ENCODE measurements around the gene PNISR.

The PNISR gene

DNA sequence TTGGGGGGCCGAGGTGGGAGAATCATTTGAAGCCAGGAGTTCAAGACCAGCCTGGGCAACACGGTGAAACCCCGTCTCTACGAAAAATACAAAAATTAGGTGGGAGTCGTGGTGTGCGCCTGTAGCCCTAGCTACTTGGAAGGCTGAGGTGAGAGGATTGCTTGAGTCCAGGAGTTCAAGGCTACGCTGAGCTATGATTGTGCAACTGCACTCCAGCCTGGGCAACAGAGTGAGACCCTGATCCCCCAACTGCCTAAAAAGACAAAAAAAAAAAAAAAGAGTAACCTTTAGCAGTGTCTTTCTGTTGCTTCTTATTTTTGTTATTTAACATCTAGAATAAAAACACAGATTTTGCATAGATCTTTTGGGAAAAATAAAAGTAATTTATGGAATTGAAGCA, 18.0 kb downstream of the PNISR start:
- no peak for DNase-seq

- DNase-seq: no peak
These were observed 22.7 kb downstream of the PNISR start for GRCh38 chr6:99402448-99402847.

DNA sequence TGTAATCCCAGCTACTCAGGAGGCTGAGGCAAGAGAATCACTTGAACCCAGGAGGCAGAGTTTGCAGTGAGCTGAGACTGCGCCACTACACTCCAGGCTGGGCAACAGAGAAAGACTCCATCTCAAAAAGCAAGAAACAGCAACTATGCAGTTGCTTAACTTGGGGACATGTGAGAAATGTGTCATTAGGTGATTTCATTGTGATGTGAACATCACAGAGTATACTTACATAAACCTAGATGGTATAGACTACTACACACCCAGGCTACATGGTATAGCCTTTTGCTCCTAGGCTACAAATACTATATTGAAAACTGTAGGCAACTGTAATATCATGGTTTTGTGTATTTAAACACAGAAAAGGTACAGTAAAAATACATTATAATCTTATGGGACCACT, 27.8 kb downstream of the PNISR start:
- no peak for DNase-seq

DNA sequence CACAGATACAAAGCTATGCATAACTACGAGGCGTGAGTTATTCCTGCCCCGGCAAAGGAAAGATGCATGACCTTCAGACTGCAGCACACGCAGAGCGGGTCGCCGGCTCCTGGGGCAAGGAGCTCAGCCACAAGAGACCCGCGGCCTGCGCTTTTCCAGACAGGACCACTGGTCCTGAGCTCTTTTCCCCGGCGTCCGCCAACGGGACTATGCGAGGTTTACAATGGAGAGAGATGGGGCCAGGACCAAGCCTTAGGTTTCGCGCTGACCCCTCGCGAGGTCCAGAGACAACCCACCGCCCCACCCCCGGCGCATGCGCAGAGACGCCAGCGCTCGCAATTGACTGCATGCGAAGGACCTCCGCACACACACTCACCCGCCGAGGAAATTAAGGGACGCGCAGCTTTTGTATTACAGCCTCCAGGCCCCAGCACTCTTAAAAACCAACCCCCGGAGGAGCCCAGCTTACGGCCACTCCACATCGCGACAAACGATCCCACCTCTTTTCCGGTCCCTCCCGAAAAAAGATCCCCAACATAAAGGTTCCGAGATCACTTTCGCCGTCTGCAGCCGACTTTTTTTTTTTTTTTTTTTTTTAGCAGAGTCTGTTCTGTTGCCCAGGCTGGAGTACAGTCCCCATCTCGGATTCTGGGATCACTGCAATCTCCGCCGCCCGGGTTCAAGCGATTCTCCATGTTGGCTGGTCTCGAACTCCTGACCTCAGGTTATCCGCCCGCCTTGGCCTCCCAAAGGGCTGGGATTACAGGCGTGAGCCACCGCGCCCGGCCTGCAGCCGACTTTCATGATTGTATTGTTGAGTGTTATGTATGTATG, 31.2 kb downstream of the PNISR start, which contains the start of gene COQ3:
COQ3 (minus strand) TSS at position 498 of the 834 bp plus-strand sequence; CDS start at position 482, 16 bp downstream.
- DNase-seq: peak; percentile 84

DNA sequence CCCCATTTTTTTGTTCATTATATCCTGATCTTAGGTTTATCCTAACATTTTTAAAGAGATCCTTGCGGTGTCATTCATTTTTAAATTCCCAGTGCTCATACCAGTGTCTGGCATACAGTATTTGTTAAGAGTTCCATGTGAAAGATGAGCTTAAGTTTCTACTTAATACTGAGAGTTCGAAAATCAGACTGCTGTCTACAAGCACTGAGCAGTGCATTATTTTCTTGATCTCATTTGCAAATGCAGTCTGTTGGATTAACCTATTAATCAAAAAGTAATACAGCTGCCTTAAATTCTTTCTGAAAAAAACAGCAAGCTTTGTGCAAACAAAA, 31.8 kb downstream of the PNISR start:
- no peak for DNase-seq

DNA sequence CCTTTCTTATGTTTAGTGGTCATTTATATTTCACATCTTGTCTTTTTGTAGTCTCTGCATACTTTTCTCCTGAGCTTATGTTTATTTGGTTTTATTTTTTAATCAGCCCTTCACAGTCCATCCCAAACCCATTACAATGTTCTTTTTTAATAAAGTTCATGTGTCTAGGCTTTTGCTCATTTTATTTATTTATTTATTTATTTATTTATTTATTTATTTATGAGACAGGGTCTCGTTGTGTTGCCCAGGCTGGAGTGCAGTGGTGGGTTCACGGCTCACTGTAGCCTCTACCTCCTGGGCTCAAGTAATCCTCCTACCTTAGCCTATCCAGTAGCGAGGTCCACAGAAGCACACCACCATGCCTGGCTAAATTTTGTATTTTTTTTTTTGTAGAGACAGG, 34.2 kb downstream of the PNISR start:
- no peak for DNase-seq

GRCh38 chr6:99384507-99384906, 40.6 kb downstream of the PNISR start:
- DNase-seq: no peak

- peak; percentile 6 for DNase-seq
These were observed 46.5 kb downstream of the PNISR start for GRCh38 chr6:99378636-99379035.

GRCh38 chr6:99369533-99369932, 55.6 kb downstream of the PNISR start:
- no peak for DNase-seq

DNA sequence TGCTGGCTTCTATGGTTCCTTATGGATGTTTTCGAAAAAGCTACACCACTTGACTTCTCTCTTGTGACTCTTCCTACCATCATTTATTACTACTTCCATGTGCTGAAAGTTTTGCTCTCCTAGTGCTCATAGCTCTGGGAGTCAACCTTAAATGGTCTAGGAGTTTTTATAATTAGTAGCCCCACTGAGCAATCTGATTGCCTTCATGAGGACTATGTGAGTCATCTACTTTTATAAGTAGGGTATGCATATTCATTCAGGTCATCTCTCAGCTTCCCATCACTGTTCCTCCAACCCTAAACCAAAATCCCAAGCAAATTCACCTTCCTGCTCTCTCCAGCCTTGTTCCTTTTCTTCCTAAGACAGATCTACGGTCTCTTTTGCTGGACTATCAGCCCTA, 58.3 kb downstream of the PNISR start:
- DNase-seq: no peak

GRCh38 chr6:99364026-99364425, 61.1 kb downstream of the PNISR start:
- DNase-seq: no peak

DNA sequence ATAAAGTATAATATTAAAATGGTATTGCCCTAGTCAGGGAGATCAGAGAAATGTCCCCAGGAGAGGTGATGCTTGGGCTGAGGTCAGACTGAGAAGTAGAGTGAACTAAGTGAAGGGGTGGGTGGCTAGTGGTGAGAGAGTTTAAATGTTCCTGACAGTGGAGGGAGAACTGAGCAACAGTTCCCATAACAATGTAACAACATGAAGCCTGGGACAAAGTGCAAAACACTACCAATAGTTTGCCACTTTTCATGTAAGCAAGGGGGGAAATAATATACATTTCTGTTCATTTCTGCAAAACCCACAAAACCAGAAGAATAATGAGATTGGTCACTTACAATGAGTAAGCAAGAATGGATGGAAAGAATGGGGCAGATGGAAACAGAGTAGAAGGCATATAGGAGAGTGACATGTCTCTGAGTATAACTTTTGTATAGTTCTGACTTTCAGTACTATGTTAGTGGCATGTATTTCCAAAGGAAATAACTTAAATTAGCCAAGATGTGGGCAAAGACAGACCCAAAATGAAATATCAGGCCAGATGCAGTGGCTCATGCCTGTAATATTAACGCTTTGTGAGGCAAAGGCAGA, 62.3 kb downstream of the PNISR start:
- DNase-seq: peak; percentile 34

DNA sequence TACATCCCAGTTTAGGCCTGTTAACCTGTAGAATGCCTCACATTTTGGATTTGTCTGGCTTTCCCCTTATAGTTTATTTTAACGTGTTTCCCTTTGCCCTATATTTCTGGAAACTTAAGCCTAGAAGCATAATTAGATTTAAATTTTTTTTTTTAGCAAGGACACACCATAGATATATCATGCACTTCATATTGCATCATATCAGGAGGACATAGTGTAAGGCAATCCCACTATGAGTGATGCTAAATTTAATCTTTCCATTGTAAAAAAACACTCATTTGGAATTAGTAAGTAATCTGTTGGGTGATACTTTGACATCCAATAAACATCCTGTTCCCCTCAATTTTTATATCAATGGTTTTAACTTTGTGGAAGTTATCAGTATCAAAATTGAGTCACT, 65.3 kb downstream of the PNISR start:
- DNase-seq: no peak

GRCh38 chr6:99356641-99357040, 68.5 kb downstream of the PNISR start:
- no peak for DNase-seq

GRCh38 chr6:99354983-99355382, 70.1 kb downstream of the PNISR start:
- DNase-seq: no peak

DNA sequence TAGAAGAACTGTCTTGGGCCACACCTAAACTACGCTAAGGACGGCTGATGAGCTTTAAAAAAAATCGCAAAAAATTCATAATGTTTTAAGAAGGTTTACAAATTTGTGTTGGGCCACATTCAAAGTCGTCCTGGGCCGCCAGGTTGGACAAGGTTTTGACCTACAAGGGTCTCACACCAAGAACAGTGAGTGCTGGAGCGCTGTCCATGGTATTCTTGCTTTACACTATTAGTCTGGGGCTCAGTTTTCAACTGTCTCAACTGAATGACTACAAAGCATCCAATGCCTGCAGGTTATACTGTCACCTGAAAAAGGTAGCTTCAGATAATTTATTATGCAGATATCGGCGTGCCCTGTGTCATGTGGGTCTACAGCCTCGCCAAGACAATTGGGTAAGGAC, 72.0 kb downstream of the PNISR start:
- peak; percentile 18 for DNase-seq

- no peak for DNase-seq
These were observed 74.5 kb downstream of the PNISR start for GRCh38 chr6:99350573-99350972.

DNA sequence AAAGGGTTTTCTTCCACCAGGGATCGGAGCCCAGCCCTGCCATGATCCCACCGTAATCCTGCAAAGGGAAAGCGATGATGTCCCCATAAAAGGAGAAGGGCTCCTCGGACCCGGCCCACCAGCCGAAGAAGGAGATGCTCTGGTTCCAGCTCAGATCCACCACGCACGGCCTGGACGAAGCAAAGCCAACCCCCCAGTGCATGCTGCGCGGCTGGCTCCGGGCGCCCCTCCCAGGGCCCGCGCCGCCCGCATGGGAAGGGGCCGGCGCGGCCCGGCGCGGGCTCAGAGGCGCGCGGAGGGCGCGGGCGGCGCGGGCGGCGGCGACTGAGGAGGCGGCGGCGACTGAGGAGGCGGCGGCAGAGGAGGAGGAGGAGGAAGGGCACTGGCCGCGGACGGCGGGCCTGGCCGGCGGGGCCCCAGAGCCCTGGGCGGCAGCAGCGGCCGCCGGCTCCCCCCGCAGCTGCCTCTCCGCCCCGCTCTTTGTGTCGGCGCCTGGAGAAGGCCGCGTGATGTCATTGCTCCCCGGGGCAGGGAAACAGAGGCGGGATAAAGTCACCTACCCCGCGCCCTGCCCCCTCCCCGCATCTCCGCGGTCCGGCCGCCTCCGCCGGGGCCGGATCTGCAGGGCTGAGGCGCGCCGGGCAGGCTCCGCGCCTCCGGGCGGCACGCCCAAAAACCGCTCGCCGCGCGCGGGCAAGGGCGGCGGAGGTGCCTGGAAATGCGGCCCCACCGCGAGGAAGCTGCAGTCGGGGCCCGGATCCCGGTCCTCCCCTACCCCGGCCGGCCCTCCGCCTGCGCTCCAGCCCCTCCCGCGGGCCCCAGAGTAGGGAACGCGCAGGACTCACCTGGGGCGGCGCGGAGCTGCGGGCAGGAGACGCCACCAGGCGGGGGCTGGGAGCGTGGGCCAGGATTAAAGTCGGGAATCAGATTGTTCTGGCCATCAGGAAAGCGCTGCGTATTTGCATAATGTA, 75.7 kb downstream of the PNISR start, which contains the start of gene FAXC:
FAXC (minus strand) TSS at position 504 of the 971 bp plus-strand sequence; CDS start at position 202, 302 bp downstream.
- peak; percentile 17 for DNase-seq

- DNase-seq: no peak
These were observed 76.6 kb downstream of the PNISR start for GRCh38 chr6:99348288-99349170.

Data from hematopoietic multipotent progenitor cell treated with erythropoietin and hydrocortisone succinate and interleukin-3 and kit ligand, for 4 days (in vitro differentiated cells).